ENCODE measurements around the gene PLD4. TPM values are rescaled to one million over a fixed set of nuclear protein-coding genes. Genes with fewer than 3 reads are reported as not detected.

The PLD4 gene
- total and polyA plus RNA-seq, 2 experiments from 2014 or later, result 0.77 TPM; not detected in 1

- H3K79me2 ChIP-seq, result no peaks in the 10 kb centered on the region
- no peaks in the 10 kb centered on the region for H3K36me3 ChIP-seq (replicated peaks; ENCODE audit: insufficient read depth, low read depth)
- H3K27ac ChIP-seq, result no peak overlapping the region
- no peak overlapping the region for H2AFZ ChIP-seq
- H3K4me2 ChIP-seq, result no peak overlapping the region
- no peak for DNase-seq (ENCODE audit: low spot score)
- H3K4me3 ChIP-seq, result no peak overlapping the region
- H4K20me1 ChIP-seq (ENCODE audit: insufficient read depth, poor library complexity, severe bottlenecking), result no peaks in the 10 kb centered on the region
- no peaks in the 10 kb centered on the region for H3K4me1 ChIP-seq (ENCODE audit: insufficient read depth)
- no peaks in the 10 kb centered on the region for H3K27me3 ChIP-seq
- WGBS (ENCODE audit: low lambda C conversion rate, missing lambda C conversion rate), result 79% methylated on average over 24 of the region's 24 CpGs
- H3K9me3 ChIP-seq (ENCODE audit: low read depth), result no peaks in the 10 kb centered on the region
- TF ChIP-seq EZH2phosphoT487 (IDR thresholded peaks at IDR 0.05; ENCODE audit: low read depth, severe bottlenecking, unreplicated experiment) (no peak), CTCF (IDR thresholded peaks at IDR 0.05; ENCODE audit: poor library complexity) (no peak), EZH2 (IDR thresholded peaks at IDR 0.05; ENCODE audit: borderline replicate concordance) (no peak)
- H3K9me2 ChIP-seq (replicated peaks; ENCODE audit: insufficient read depth), result no peaks in the 10 kb centered on the region
Observed at GRCh38 chr14:104898870-104899510, 25.7 kb upstream of the PLD4 start.

DNA sequence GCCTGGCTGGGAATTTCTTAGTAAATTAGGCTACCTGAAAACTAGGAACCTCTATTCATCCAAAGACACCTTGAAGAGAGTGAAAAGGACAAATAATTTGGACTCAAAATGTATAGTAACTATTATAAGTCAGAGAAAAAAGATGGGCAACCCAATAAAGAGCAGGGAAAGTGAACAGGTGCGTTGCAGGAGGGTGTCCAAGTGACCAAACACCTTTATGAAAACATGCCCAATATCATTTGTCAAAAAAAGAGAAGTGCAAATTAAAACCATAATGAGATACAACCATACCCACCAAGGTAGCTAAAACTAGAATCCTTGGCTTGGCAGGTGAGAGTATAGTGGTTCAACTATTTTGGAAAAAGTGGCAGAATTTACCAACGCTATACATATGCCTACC lies 24.9 kb upstream of the PLD4 start:
- Histone ChIP-seq H3K4me1 (ENCODE audit: insufficient read depth) (no peaks in the 10 kb centered on the region), H2AFZ (no peak overlapping the region), H3K36me3 (replicated peaks; ENCODE audit: insufficient read depth, low read depth) (no peaks in the 10 kb centered on the region), H3K4me3 (no peak overlapping the region), H3K9me3 (ENCODE audit: low read depth) (no peaks in the 10 kb centered on the region), H3K9me2 (replicated peaks; ENCODE audit: insufficient read depth) (no peaks in the 10 kb centered on the region), H3K27ac (no peak overlapping the region), H3K27me3 (peaks cover 4% of the 10 kb centered on the region), H3K4me2 (no peak overlapping the region), H3K79me2 (no peaks in the 10 kb centered on the region), H4K20me1 (ENCODE audit: insufficient read depth, poor library complexity, severe bottlenecking) (no peaks in the 10 kb centered on the region)
- TF ChIP-seq EZH2phosphoT487 (IDR thresholded peaks at IDR 0.05; ENCODE audit: low read depth, severe bottlenecking, unreplicated experiment) (no peak), CTCF (IDR thresholded peaks at IDR 0.05; ENCODE audit: poor library complexity) (no peak), EZH2 (IDR thresholded peaks at IDR 0.05; ENCODE audit: borderline replicate concordance) (no peak)
- DNase-seq (ENCODE audit: low spot score), result no peak
- 48% methylated on average over 2 of the region's 2 CpGs for WGBS (ENCODE audit: low lambda C conversion rate, missing lambda C conversion rate)

DNA sequence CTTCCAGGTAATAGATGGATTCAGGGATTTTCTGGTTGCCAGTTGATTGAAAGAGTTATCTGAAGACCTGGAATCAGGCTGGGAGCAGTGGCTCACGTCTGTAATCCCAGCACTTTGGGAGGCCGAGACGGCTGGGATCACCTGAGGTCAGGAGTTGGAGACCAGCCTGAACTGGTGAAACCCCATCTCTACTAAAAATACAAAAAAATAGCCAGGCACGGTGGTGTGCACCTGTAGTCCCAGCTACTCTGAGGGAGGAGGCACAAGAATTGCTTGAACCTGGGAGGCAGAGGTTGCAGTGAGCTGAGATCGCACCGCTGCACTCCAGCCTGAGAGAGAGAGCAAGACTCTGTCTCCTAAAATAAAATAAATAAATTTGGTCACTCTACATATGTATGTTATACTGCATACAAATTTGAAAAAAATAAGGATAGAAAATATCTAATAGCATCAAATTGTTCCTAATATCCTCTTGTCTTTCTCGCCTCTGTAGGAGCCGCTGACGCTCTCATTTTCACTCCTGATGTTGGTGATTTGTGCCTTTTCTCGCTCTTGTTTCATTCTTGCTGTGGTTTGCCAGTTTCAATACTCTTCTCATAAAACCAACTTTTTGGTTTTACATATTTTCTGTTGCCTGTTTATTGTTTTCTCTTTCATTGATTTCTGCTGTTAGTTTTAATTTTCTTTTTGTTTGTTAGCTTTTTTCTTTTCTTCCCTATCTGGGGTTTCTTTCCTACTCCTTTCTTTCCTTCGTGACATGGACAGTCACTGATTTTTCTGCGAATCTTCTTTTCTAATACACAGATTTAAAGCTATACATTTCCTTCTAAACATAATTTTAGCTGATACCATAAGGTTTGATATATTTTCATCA lies 23.8 kb upstream of the PLD4 start:
- H3K9me2 ChIP-seq (replicated peaks; ENCODE audit: insufficient read depth), result no peaks in the 10 kb centered on the region
- no peak overlapping the region for H3K4me3 ChIP-seq
- no peaks in the 10 kb centered on the region for H3K36me3 ChIP-seq (replicated peaks; ENCODE audit: insufficient read depth, low read depth)
- TF ChIP-seq EZH2 (IDR thresholded peaks at IDR 0.05; ENCODE audit: borderline replicate concordance), result no peak
- no peak for TF ChIP-seq CTCF (IDR thresholded peaks at IDR 0.05; ENCODE audit: poor library complexity)
- TF ChIP-seq EZH2phosphoT487 (IDR thresholded peaks at IDR 0.05; ENCODE audit: low read depth, severe bottlenecking, unreplicated experiment), result no peak
- H3K4me2 ChIP-seq, result no peak overlapping the region
- H3K27me3 ChIP-seq, result peaks cover 4% of the 10 kb centered on the region
- WGBS (ENCODE audit: low lambda C conversion rate, missing lambda C conversion rate), result 83% methylated on average over 12 of the region's 12 CpGs
- H3K4me1 ChIP-seq (ENCODE audit: insufficient read depth), result no peaks in the 10 kb centered on the region
- no peaks in the 10 kb centered on the region for H3K79me2 ChIP-seq
- H3K9me3 ChIP-seq (ENCODE audit: low read depth), result no peaks in the 10 kb centered on the region
- no peak for DNase-seq (ENCODE audit: low spot score)
- no peaks in the 10 kb centered on the region for H4K20me1 ChIP-seq (ENCODE audit: insufficient read depth, poor library complexity, severe bottlenecking)
- no peak overlapping the region for H2AFZ ChIP-seq
- H3K27ac ChIP-seq, result no peak overlapping the region
